ENCODE measurements around the gene EZH2. TPM values are rescaled to one million over a fixed set of nuclear protein-coding genes. Genes with fewer than 3 reads are reported as not detected.

The EZH2 gene
- polyA plus RNA-seq = 1 to 10 TPM; 1.8 to 2.9 (median 2.0) TPM

GRCh38 chr7:148884049-148884298 lies at the start of gene EZH2:
Gene EZH2, minus strand, starts transcription at chr7:148884291. Its CDS starts 36,993 bp downstream, at chr7:148847298.
- peak within 1 kb of the TSS; percentile 97 for H3K27ac ChIP-seq (ENCODE audit: low read depth, low read length)
- 1% methylated on average over 23 to 49 of the region's 50 CpGs for WGBS, 3 donors

- H3K27ac ChIP-seq (ENCODE audit: low read depth, low read length) = no peak overlapping the region
- WGBS, 3 donors = 72 to 77% (median 73%) methylated on average over 5 of the region's 5 CpGs
Observed at GRCh38 chr7:148931470-148931869, 47.4 kb upstream of the EZH2 start.

GRCh38 chr7:148930335-148930734 lies 46.2 kb upstream of the EZH2 start:
- WGBS, 3 donors = 81 to 86% (median 85%) methylated on average over 10 of the region's 10 CpGs
- no peak overlapping the region for H3K27ac ChIP-seq (ENCODE audit: low read depth, low read length)

GRCh38 chr7:148929176-148929575 lies 45.1 kb upstream of the EZH2 start:
- WGBS, 3 donors = 71 to 96% (median 93%) methylated on average over 6 of the region's 6 CpGs
- H3K27ac ChIP-seq (ENCODE audit: low read depth, low read length) = no peak overlapping the region

- H3K27ac ChIP-seq (ENCODE audit: low read depth, low read length) = no peak overlapping the region
- WGBS, 3 donors = 56 to 79% (median 59%) methylated on average over 10 of the region's 10 CpGs
Observed at GRCh38 chr7:148927123-148928045, 43.3 kb upstream of the EZH2 start.

- no peak overlapping the region for H3K27ac ChIP-seq (ENCODE audit: low read depth, low read length)
- WGBS, 3 donors = 77 to 90% (median 87%) methylated on average over 9 of the region's 9 CpGs
Observed at GRCh38 chr7:148925836-148926235, 41.7 kb upstream of the EZH2 start.

GRCh38 chr7:148924011-148924410 lies 39.9 kb upstream of the EZH2 start:
- H3K27ac ChIP-seq (ENCODE audit: low read depth, low read length) = no peak overlapping the region
- 90 to 91% (median 90%) methylated on average over 5 of the region's 5 CpGs for WGBS, 3 donors

GRCh38 chr7:148921806-148922205 lies 37.7 kb upstream of the EZH2 start:
- 85 to 88% (median 86%) methylated on average over 6 of the region's 6 CpGs for WGBS, 3 donors
- no peak overlapping the region for H3K27ac ChIP-seq (ENCODE audit: low read depth, low read length)

GRCh38 chr7:148921189-148921588 lies 37.1 kb upstream of the EZH2 start:
- WGBS, 3 donors = 70 to 78% (median 74%) methylated on average over 5 of the region's 5 CpGs
- H3K27ac ChIP-seq (ENCODE audit: low read depth, low read length) = no peak overlapping the region

- no peak overlapping the region for H3K27ac ChIP-seq (ENCODE audit: low read depth, low read length)
- 88 to 89% (median 88%) methylated on average over 6 of the region's 6 CpGs for WGBS, 3 donors
Observed at GRCh38 chr7:148919859-148920258, 35.8 kb upstream of the EZH2 start.

GRCh38 chr7:148918058-148918596 lies 34.0 kb upstream of the EZH2 start:
- 80 to 87% (median 84%) methylated on average over 10 of the region's 10 CpGs for WGBS, 3 donors
- H3K27ac ChIP-seq (ENCODE audit: low read depth, low read length) = no peak overlapping the region

- H3K27ac ChIP-seq (ENCODE audit: low read depth, low read length) = no peak overlapping the region
- 33 to 47% (median 46%) methylated on average over 1 of the region's 1 CpG for WGBS, 3 donors
Observed at GRCh38 chr7:148916186-148916585, 32.1 kb upstream of the EZH2 start.

GRCh38 chr7:148915211-148915610 lies 31.1 kb upstream of the EZH2 start:
- H3K27ac ChIP-seq (ENCODE audit: low read depth, low read length) = no peak overlapping the region

GRCh38 chr7:148914208-148914777 lies 30.2 kb upstream of the EZH2 start:
- H3K27ac ChIP-seq (ENCODE audit: low read depth, low read length) = no peak overlapping the region
- WGBS, 3 donors = 68 to 76% (median 73%) methylated on average over 10 of the region's 10 CpGs

More at GRCh38 chr7:148915211-148915610, 31.1 kb upstream of the EZH2 start:
- 73 to 85% (median 76%) methylated on average over 7 of the region's 7 CpGs for WGBS, 3 donors

GRCh38 chr7:148912758-148913541 lies 28.9 kb upstream of the EZH2 start:
- 68 to 76% (median 73%) methylated on average over 8 of the region's 8 CpGs for WGBS, 3 donors
- H3K27ac ChIP-seq (ENCODE audit: low read depth, low read length) = no peak overlapping the region

GRCh38 chr7:148912151-148912550 lies 28.1 kb upstream of the EZH2 start:
- H3K27ac ChIP-seq (ENCODE audit: low read depth, low read length) = no peak overlapping the region
- 83 to 87% (median 85%) methylated on average over 4 of the region's 4 CpGs for WGBS, 3 donors

GRCh38 chr7:148911626-148912025 lies 27.5 kb upstream of the EZH2 start:
- 76 to 93% (median 81%) methylated on average over 1 of the region's 1 CpG for WGBS, 3 donors
- no peak overlapping the region for H3K27ac ChIP-seq (ENCODE audit: low read depth, low read length)

GRCh38 chr7:148909568-148909967 lies 25.5 kb upstream of the EZH2 start:
- no peak overlapping the region for H3K27ac ChIP-seq (ENCODE audit: low read depth, low read length)
- WGBS, 3 donors = 62 to 69% (median 69%) methylated on average over 5 of the region's 5 CpGs
